Hematopoietic multipotent progenitor cell treated with erythropoietin and hydrocortisone succinate and interleukin-3 and kit ligand, for 15 days (in vitro differentiated cells): Measurements from ENCODE around the gene CTBP2.

Source experiments
- DNase-seq: peaks from one replicate; pipeline ENCODE4 v3.0.0-alpha.2; 2015; ENCODE audit warnings: low spot score

CTBP2 gene

DNA sequence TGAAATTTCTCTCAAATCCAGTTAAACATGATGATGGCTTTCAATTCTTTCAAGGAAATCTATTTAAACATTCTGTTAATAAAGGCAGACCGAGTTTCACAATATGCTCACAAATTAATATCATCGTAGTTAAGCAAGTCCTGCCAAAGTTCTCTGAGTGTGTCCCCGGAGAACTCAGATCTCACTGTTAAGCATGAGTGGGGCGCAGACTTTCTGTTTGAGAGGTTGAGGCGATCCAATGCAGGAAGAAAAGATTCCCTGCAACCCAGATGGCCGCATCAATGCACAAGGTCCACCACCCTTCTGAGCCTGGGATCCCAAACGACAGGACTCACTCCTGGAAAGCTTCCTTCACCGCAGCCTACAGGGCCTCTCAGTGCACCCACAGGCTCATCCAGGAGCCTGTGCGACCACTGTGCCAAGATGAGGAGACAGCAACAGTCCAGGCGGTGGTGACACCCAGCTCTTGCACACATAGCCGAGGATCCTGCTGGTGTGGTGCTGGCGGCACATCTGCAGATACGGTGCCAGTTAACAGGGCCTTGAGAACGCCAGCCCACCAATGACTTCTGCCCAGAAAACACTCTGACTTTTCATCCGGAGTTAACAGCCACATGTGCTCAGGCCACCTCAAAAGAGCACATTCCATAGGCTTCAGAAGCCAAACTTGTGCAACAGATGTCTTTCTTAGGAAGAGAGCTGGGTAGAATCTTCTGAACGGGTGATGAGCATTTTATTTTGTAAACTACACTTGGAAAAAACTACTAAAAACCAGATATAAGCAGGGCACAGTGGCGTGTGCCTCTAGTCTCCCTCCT lies 116.3 kb downstream of the CTBP2 start:
- DNase-seq: no peak

DNA sequence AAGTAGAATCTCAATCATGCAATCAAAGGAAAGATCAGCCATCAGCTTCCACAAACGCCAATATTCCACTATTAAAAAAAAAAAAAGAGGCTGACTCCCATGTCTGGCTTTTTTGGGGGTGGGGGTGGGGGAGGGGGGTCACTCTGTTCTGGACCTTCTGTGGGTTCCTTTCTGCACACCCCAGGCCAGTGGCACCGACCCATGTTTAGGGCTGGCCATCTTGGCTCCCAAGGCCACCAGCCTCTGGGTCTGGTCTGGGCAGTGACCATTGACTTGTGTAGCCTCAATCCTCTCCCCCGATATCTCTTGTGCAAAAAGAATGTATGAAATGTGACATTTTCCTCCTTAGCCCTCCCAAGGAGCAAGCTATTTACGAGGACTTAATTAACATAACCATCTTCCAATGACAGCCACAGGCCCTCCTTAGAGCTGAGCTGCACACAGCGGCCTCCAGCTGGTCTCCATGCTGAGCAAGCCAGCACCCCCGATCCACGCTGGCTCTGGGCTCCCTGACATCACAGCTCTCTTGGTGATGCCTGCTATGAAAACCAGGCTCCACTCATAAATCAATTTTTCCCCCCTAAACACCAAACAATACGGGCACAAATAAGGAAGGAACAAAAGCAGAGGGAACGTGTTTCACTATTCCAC lies 118.4 kb downstream of the CTBP2 start:
- no peak for DNase-seq

DNA sequence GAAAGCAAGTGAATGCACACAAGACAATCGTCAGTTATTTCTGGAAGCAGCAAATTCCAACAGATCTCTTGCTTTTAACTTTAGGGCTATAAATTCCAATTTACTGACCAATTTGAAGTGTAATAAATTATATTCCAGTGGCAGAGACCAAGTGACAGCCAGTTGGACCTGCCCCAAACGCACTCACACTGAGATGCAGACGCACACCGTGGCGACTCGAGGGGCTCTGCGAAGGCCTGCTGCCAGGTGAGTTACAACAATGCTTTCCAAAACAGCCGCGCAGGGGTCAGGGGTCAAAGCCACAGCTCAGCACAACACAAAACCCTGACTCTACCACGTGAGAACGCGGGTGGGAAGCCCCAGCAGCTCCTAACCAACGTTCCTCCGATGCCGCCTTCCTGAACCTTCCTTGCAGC lies 121.0 kb downstream of the CTBP2 start:
- no peak for DNase-seq

DNA sequence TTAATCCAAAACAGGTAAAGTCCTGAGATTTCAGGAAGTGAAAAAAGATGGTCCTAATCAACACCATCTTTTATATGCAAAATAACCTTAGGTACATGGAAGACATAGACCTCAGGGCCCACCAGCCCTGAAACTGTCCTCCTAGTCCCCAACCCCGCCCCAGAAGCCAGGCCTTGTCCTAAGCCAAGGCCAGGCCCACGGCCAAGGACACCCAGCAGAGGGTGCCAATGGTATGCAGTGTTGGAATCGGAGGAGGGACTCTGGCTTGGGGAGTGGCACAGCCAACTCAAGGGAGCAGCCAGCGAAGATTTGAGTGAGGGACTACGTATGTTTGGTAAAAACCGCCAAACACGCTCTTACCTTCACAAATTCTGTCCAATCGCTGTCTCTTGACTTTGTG lies 121.7 kb downstream of the CTBP2 start:
- peak; percentile 26 for DNase-seq

DNA sequence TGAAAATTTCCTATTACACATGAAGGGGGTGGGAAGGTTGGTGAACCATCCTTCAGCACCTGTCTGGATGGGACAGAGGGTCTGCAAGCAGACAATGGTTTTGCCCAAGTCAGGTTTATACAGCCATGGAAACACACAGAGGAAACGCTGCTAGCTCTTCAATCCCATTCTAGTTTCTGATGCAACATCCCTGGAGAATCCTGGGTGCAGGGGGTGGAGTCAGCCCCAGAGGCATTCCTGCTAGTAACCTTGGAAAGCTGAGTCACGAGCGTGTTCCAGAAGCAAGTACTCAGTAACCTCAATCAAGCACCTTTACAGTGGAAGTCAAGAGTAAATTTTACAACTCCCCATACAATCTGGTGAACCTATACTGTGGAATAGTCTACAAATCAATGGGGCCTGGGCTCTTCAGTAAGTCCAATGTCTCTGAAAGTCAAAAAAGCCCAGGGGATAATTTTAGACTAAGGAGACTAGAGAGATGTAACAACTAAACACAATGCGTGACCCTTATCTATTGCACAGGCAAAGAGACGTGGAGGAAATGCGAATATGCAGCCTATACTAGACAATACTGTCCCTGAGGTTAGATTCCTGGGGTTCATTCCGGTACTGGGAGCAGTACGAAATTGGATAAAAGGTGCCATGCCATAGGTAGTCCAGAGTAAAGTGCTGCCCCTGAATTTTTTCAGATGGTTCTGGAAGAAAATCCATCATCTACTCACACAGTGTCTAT lies 123.1 kb downstream of the CTBP2 start:
- DNase-seq: no peak

DNA sequence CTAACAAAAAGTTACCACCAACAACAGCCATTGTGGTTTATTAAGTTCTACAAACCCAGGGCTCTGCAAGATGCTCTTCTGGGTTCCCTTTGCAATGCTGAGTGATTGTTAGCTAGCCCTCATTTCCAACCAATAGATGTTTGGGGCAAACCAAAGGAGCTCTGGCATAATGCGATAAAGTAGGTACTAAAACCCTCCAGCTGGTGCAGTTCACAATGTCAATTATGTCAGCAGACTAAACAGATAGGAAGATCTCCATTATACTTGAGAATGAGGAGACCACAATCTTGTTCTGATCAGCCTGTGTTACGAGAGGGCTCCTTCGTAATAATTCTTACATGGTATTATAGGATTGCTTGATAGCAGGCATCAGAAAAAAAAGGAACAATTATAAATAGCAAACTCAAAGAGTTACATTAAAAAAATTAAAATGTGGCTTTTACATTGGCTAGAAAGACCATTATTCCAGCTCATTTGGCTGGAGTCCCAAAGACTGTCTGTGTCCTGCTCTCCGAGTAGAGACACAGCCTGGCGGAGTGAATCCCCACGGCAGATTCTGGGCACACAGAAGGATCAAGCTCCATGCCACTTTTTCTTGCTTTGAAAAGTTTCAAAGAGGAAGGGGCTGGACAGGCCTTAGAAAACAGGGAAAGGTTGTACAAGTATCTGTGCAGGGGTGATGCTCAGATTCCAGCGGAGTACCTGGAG lies 124.6 kb downstream of the CTBP2 start:
- DNase-seq: no peak

DNA sequence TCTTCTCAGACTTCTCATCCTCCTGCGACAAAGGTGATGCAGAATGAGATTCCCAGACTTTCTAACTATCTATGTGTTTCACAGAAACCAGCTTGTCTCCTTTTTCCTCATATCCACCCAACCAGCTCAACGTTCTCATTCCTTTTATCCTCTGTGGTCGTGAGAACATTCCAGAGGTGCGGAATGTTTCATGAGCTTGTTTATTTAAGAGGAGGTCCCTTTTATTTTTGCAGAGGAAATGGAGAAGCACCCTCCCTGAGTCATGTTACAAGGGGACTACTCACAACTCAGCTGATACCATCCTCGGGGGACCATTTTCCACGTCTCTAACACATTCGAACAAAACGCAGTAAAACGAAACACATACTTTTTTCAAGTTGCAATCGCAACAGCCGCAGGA lies 125.2 kb downstream of the CTBP2 start:
- DNase-seq: no peak

DNA sequence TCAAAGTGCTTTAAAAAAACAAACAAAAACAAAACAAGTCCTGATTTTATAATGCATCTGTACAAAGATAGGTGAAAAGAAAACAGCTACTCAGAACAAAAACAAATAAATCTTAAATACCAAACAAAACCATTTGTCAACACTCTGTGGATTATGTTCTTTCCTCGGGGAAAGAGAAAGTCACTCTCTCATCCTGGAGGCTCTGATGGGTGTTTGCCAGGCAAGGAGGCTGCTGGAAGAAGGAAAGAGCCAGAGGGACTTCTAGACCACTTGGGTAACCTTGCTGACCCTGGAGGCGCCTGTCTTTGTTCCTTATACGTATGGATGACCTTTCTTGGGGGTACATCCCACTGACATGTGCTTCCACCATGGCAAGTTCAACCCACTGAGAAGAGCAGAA lies 125.7 kb downstream of the CTBP2 start:
- DNase-seq: no peak

DNA sequence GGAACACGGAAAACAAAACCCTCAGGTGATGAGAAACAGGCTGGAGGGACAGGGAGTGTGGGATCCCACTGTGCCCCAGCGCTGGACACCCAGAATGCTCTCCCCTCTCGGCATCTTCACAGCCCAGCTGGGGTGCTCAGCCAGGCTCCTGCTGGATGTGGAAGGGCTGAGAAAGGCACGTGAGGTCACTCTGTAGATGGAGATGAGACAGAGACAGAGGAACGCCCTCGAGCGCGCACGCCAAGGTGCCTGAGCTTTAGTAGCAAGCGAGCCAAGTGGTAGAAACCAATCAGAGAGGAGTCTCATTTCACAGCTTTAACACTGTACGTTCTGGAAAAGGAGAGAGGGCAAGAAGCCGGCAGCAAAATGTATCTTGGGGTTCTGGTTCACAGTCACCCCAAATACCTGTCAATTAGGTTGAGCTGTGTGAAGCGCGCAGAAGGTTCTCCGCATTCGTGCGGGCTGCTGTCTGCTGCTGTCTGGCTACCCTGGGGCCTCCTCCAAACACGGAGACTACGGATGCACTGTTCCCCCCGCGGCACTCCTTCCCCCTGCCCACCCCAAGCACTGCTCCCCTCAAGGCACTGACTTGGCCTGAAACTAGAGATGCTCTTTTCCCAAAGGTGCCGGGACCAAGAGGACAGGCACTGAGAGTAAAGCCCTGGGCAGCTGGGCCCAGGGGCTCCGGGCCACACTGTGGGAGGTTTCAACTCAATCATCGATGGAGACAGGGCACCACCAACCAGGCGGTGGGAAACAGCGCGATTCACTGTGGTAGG lies 127.0 kb downstream of the CTBP2 start:
- DNase-seq: no peak

DNA sequence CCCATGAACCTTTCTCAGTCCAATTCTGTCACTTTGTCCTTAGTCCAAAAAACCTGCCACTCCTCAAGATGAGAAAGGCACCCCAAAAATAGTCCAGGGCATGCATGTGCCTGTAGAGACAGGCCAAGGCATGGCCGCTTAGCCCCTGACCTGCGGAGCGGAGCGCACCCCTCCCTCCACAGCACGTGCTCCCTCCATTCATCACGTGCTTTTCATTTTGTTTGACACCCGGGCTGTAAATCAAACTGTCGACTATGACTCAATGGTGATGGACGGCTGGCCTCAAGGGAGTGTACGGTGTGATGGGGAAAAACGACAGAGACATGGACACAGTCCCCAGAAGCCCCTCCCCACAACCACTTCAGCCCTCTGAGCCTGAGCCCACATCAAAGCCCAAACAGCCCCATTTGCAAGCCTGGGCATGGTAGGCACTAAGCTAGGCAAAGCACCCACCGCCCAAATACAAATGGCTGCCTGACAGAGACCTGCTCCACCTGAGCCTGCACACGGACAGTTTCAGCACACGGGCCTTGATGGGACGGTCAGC lies 127.8 kb downstream of the CTBP2 start:
- DNase-seq: no peak

DNA sequence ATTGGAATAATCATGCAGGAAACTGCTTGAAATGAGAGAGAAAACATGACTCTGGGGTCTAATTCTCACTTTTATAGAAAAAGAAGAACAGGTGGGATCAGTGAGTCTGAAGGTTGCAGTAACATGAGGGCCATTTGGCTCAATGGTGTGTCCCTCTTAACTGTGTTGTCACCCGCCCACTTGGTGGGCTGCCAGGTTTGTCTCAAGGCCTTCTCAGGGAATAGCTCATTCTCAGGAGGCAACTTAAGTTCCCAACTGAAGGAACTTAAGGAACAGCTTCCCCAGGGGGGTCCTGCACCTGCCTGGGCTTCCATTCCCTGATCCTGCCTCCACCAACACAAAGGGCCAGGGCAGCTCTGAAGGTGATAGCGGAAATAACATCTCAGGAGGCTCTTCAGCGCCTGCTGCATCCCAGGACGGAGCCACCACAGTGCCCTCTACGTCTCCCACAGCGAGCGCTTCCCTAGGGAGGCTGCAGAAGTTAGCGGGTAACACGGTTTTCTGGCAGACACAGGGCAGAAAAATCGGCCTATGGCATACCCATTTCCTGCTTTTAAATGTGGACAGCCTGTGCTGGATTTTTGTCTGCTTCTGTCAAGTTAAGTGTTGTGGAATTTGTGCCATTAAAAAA lies 129.7 kb downstream of the CTBP2 start:
- DNase-seq: no peak

DNA sequence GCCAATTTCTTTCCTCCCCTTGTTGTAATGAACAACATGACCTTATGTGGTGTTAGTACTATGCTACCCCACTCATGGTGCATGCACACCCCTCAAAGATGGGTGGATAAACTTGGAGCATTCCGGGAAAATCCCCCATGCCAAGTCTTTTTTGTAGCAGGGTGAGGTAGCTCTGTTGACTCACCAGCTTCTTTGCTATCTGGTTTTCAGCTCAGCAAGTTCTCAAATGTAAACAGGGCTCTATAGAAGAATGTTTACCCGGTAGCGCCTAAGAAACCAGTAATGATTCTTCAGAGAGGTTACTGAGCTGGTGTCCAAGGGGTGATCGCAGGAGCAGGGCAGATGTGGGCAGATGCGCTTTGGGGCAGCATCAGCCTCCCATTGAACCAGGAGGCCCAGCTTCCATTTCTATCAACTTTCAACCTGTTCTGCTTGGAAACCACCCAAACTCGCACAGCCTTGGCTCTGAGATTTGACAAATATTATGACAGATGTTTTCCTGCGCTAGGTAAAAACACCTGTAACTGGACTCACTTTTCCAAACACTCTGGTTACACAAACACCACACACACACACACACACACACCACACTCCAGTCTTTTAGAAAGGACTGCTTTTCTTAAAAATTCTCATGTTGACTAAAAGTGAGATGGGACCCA lies 130.7 kb downstream of the CTBP2 start:
- DNase-seq: no peak

DNA sequence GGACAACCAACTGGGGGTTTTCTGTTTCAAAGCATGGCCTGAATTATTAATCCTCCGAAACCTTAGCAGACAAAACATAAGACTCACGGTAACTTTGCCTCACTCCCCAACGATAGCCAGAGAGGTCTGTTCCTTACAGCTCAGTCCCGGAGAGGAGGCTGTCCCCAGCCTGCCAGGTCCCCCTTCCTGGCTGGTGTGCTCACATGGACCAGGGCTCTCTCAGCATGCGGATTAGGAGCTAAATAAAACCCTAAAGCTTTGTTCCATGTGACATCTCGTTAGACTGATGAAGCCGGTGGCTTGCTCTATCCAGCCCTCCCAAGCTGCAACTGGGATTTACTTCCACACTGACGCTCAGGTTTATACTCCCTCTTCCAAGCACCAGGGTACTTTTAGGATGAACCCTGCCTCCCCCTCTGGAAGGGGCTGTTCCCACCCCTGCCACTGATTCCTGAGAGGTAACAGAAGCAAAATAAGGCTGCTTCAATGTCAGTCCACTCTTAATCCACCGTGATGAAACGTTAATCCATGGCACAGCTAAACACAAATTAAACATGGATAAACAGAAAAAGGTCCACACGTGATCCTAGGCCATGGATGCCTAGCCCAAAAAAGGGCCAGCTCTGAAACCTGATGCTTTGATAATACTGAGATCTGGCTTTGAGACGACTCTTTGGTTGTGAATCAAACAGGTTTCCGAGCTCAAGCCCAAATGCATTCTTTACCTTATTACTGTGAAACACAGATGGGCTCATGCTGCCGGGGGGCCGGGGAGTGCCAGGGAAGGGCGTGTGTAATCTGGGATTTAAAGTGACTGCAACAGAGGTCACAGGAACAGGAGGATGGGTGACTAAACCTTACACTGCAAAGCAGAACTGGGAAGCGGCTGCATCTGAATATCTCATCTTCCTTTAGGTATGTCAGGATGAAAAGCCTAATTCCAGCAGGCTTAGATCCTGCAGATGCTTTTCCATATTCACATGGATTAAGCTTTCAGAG lies 132.2 kb downstream of the CTBP2 start:
- no peak for DNase-seq

DNA sequence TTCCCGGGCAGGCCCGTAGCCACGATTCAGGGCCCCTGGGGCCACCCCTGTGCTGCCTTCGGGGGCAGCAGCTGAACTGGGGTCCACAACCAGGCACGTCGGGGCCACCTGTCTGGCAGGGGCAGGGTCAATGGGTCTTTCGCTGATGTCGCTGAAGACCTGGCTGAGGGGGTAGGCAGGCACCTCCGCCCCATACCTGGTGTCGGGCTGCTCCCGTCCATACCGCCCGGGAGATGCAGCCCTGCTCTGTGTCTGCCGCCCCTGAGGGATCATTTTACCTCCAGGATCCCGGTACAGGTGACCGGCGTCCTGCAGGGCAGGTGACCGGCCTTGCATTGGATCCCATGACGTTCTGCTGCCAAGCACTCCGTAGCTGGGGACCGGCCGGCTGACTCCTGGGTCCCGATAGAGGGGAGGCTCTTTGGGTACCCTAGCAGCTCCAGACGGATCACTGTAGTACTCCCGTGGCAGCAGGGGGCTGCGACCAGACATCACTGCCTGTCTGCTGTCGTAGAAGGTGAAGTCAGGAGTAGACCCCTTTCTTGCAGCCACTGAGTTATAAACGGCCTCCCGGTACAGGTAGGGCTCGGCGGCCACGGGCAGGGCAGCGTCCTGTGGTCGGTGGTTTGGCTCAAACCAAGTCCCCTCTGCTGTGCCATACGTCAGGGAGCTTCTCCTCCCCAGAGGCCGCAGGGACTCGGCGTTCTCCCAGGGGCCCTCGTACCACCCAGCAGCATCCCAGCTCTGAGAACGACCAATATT lies 133.2 kb downstream of the CTBP2 start:
- DNase-seq: no peak

DNA sequence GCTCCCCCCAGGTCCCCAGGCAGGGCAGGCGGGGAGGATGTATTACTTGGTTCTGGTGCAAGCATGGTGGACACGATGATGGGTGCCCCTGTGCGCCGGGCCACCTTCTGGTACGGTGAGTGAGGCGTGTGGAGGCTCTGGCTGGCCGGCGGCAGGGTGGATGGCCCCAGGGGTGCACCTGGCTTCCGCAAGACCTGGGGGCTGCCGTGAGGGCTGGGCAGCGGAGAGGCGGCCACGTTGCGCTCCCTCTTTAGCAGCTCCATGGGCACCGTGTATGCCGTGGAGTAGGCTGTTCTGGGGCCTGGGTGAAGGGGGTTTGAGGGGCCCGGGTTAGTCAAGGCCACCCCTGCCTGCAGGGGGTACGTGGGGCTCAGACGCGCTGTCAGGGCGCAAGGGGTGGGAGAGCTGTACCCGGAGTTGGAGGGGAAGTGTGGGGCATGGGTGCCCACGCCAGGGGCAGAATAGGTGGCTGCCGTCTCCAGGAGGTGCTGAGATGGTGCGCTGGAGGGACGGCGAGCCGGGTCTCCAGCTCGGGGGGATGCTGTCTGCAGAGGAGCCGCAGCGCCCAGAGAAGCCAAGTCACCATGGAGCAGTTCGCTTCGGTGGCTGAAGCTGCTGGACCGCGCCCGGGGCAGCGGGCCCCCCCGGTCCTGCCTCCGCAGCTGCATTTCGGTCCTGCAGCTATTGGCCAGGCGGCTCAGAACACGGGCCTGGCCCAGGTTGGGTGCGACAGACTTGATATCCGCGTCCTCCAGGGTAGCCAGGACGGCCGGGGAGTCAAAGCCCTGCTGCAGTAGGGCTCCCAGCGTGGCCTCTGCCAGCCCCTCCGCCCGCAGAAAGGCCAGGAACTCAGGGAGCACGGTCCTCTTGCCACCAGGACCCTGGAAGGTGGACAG lies 134.1 kb downstream of the CTBP2 start:
- DNase-seq: no peak

DNA sequence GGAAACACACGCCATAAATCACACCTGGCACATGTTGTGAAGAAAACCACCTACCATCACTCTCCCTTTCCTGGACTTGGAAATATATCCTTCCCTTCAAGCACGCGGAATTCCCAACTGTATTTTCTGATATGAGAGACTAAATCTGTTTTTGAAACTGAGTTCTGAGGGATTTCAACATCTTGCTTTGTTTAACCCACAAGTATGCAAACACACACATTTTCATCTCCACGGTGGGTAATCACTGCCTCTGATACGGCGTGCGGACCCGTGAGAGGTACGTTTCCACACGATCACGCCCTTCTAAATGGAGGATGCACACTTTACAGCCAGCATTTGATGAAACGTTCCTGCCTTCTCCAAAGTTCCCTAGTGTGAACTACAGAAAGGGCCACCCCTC lies 135.0 kb downstream of the CTBP2 start:
- no peak for DNase-seq
